Fibroblast of skin of back (primary cell): ENCODE data around the gene RFX5. TPM values are rescaled to one million over a fixed set of nuclear protein-coding genes. Genes with fewer than 3 reads are reported as not detected.
A peak's percentile ranks its signal among the peaks of the same experiment; 100 is the strongest.
"Not testable (repeated sequence)": the region's sequence is repeated elsewhere in the genome, so short reads cannot be mapped to it uniquely, and the experiment has no call there.

ENCODE experiments used
- DNase-seq: peaks from one replicate; pipeline ENCODE4 v3.0.0-alpha.2; 2013
- polyA plus RNA-seq, 2 experiments: library from polyadenylated mRNA; unstranded; fragments of 120-200 nt; gene quantifications; one replicate each; pipeline ENCODE4 v1.2.1, GENCODE V29; 2013; ENCODE audit not compliant: insufficient read length in 2 of 2

Gene RFX5
- 16.5 TPM for polyA plus RNA-seq (2013, experiment 1 of 2; ENCODE audit: insufficient read length)
- polyA plus RNA-seq (2013, experiment 2 of 2; ENCODE audit: insufficient read length), result 11.4 TPM

GRCh38 chr1:151346769-151347522 is at the start of gene RFX5:
Gene RFX5 (minus strand): TSS chr1:151347252. CDS start chr1:151346320, 932 bp downstream.
- DNase-seq, result peak; percentile 98

DNA sequence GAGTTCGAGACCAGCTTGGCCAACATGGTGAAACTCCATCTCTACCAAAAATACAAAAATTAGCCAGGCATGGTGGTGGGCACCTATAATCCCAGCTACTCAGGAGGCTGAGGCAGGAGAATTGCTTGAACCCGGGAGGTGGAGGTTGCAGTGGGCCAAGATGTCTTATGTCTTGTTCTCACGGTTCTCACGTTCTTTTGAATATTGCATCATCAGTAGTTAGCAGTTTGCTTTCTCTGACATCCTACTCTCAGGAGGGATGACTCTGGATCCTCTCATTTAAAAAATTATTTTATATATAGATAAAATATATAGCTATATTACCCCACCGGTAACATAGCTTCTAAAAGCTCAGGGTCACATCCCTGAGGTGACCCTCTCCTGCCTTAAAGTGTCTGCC is 49.2 kb upstream of the RFX5 start:
- DNase-seq, result not testable (repeated sequence)

GRCh38 chr1:151393583-151393982 is 46.5 kb upstream of the RFX5 start:
- DNase-seq, result no peak

GRCh38 chr1:151391079-151391563 is 44.1 kb upstream of the RFX5 start:
- DNase-seq, result no peak

DNA sequence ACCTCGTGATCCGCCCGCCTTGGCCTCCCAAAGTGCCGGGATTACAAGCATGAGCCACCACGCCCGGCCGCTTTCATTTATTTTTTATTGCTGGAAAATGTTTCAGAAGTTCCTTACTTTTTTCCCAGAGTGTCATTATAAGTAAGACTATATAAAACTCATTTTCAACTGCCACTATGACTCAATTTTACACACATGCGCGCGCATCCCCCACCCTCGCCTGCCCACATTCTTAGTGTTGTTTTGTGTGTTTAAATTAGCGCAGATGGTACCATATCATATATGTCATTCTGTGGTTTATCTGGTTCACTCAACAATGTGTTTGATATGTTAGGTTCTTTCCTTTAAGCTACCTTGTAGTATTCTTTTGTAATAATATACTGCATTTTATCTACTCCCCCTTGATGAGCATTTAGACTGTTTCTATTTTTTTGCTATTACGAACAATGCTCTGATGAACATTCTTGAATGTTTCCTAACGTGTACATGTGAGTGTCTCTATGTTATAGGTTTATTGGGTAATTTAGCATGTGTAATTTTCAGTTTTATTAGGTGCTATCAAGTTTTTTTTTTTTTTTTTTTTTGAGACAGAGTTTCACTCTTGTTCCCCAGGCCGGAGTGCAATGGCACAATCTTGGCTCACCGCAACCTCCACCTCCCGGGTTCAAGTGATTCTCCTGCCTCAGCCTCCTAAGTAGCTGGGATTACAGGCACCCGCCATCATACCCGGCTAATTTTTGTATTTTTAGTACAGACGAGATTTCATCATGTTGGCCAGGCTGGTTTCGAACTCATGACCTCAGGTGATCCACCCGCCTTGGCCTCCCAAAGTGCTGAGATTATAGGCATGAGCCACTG is 43.4 kb upstream of the RFX5 start:
- DNase-seq, result not testable (repeated sequence)

GRCh38 chr1:151386002-151386401 is 39.0 kb upstream of the RFX5 start:
- no peak for DNase-seq

GRCh38 chr1:151384584-151384983 is 37.5 kb upstream of the RFX5 start:
- no peak for DNase-seq

DNA sequence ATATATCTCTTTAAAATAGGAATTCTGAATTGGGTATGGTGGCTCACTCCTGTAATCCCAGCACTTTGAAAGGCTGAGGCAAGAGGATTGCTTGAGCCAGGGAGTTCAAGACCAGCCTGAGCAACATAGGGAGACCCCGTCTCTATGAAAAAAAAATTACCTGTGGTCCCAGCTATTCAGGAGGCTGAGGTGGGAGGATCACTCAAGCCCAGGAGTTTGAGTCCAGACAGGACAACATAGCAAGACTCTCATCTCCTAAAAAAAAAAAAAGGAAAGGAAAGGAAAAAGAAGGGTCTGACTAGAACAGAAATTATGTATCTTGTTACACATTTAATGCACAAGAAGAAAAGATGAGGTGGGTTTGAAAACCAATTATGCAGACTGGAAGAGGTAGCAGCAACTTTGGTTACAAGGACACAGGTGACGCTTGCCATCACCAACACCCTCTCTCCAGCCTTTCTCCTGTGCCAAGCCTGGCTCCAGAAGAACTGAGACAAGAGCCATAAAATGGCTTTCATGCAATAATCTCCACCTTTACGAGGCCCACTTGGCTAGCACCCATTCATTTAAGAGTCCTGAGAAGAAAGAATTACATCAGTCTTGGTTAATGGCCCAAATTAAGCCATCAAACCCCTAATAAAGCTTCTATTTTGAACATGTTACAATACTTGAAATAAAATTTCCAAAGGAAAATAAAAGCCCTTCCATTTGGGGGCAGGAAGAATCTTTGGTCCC is 30.3 kb upstream of the RFX5 start:
- no peak for DNase-seq

- no peak for DNase-seq
Measured at GRCh38 chr1:151373196-151373595, 26.1 kb upstream of the RFX5 start.

DNA sequence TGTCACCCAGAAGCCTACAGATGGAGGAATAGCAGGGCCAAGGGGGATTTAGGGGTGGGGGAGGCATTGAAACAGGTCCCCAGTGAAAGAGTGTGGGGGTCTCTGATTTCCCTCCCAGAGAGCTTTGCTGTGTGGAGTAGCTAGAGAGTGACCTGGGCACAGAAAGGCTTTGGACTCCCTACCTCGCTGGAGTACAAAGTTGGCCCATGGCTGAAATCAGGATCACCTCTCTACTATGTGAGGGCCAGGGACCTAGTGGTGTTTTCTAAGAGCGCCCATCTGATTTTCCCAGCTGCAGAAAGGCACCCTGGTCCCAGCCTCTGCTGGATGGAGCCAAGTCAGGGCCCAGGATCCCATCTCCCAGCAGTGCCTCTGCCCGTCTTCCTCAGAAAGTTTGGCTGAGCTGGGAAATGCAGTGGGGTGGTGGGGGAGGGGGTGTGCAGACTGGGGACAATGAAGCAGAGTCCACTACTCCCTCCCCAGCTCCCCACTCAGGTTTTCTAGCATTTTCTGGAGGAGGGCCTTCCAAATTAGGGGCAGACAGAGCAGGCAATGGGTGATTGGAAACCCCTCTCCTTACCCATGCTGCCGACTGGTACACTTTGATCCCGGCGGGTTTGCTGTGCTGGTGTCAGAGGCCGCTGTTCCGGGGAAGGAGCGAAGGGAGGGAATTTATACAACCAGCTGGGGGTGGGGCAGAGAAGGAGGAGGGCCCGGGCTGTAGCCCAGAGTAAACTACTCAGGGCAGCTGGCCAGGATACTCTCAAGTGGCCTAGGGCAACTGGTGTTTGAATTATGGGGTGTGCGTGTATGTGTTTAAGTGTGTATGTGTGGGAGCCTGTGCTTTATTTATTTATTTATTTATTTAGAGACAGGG is 25.2 kb upstream of the RFX5 start, which contains the start of gene SELENBP1:
Gene SELENBP1 (minus strand): TSS at position 648 of the 877 bp plus-strand sequence. CDS start 64 bp downstream, at position 584.
- peak; percentile 66 for DNase-seq

DNA sequence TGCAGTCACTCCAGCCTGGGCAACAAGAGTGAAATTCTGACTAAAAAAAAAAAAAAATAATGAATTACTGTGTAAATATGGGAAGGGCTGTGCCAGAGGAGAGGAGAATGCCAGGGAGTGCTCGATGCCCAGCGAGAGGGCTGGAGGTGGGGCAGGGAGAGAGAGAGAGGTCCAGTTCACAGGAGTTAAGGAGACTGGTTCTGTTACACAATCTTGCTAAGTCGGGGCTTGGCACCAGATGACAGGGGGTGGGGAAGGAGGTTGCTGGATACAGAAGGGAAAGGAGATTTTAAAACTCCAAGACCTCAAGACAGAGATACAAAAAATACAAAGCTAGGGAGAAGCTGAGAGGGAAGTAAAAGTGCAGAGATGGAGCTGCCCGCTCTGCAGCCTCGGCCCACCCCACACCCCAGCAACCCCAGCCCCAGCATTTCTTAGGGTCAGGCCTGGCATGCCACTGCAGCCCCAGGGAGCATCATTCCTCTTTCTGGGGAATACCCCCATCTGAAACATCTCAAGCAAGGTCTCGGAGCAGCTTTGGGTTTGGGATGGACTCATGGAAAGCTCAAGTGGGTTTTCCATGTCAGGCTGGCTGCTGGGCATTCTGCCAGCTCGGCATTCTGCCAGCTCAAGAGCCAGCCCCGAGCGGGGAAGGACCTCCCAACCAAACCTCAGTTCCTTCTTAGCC is 24.5 kb upstream of the RFX5 start:
- DNase-seq, result peak; percentile 25

- no peak for DNase-seq
Measured at GRCh38 chr1:151370211-151370911, 23.3 kb upstream of the RFX5 start.

DNA sequence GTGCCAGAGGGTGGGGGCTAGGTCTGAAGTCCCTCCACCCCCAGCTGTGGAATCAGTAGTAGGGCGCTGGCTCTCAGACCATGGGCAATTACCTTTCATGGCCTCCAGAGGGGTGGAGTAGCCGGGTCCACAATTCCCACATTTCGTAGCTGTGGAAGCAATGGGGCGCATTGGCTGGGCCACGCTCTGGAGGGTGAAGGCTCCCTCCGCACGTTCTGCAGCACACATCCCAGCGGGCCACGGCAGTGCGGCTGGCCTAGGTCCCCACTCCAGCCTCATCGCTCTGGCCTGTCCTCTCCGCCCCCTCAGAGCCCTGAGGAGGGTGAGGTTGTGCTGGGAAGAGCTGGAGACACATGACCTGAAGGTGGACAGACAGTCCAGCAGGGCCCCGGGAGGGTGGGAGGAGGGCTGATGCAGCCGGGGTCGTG is 22.6 kb upstream of the RFX5 start:
- no peak for DNase-seq

DNA sequence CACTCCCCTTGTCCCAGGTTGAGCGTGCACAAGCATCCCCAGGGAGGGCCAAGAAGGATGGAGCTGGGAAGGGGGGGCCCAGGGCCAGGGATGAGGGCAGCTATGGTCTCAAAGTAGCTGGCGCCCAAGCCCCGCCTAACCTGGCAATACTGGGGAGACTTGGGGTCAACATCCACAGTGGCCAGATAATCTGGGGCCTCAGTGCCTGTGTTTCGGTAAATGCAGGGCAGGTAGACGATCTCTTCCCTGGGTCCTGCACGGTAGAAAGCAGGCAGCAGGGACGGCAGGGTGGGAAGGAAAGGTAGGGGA is 22.2 kb upstream of the RFX5 start:
- DNase-seq, result no peak

GRCh38 chr1:151368393-151369301 is 21.6 kb upstream of the RFX5 start:
- no peak for DNase-seq

GRCh38 chr1:151367658-151368392 is 20.8 kb upstream of the RFX5 start:
- DNase-seq, result no peak

GRCh38 chr1:151364996-151365395 is 17.9 kb upstream of the RFX5 start:
- no peak for DNase-seq
